ENCODE measurements around the gene SNAPC2. TPM values are rescaled to one million over a fixed set of nuclear protein-coding genes. Genes with fewer than 3 reads are reported as not detected.

SNAPC2 gene
- polyA plus RNA-seq, 4 donors, result 12.4 to 17.3 (median 16.4) TPM

DNA sequence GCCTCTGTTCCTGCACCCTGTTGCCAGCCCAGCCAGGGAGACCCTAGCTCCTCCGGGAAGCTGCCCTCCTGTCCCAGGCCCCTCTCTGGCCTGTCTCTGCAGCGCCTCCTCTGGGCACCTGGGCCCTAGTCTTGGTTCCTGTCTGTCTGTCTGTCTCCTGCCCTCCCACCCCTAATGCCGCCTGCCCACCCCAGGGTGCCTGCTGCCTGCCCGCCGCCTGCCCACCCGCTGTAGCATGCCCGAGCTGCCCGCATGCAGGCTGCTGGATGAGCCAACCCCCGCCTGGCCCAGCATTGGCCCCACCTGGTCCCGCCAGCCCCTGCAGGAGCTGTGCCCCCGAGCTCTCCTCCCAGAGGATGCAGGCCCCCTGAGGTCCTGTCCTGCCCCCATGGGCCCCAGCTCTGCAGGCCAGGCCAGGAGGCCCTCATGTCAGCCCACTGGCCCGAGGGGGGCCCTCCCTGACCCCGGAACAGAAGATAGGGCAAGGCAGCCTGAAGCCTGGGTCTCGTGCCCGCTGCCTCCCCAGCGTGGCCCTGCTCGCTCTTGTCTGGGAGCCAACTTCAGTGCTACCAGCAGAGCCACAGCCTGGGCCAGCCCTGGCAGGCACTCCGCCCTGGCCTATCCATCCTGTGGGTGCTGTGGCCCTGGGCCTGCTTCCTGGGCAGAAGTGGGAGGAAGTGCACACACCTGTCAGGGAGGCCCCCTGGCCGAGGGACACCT, 11.2 kb upstream of the SNAPC2 start:
- WGBS, 3 donors, result 89 to 93% (median 92%) methylated on average over 17 to 19 of the region's 19 CpGs
- DNase-seq, result no peak

DNA sequence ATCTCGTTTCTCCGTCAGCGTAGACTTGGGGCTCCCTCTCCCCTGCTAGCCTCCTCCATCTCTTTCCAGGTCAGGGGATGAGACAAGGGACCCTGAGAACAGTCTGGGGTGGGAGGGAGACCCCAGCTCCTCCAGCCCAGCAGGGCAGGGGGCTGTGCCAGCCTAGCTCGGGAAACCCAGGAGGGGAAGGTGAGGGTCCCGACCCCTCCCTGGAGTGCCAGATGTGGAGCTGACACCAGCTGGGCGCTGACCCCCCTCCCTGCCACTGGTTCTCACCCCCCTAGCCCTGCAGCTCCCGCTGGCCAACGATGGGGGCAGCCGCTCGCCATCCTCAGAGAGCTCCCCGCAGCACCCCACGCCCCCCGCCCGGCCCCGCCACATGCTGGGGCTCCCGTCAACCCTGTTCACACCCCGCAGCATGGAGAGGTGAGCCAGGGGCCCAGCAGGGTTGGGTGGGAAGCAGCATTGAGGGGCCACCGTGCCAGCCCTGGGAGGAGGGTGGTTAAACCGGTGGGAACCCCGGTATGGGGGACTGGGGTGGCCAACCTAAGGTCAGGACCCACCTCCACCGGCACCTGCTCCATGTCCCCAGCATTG, 10.6 kb upstream of the SNAPC2 start:
- Histone ChIP-seq H3K9me3 (ENCODE audit: control insufficient read depth in 2 of 2, insufficient read depth in 1 of 2, low read depth in 1 of 2, low read length in 1 of 2) (no peaks in the 10 kb centered on the region), H3K4me3 (ENCODE audit: low read depth in 1 of 3, low read length in 3 of 3) (no peak overlapping the region), H3K27ac (ENCODE audit: low read depth in 1 of 3, low read length in 2 of 3) (no peak overlapping the region), H3K27me3 (ENCODE audit: control insufficient read depth in 3 of 3, insufficient read depth in 3 of 3, low read length in 3 of 3) (peaks cover 0 to 3% (median 0%) of the 10 kb centered on the region in 3 donors), H3K4me1 (ENCODE audit: control insufficient read depth in 3 of 3, insufficient read depth in 2 of 3, low read depth in 1 of 3, low read length in 2 of 3) (peaks cover 0 to 11% (median 0%) of the 10 kb centered on the region in 3 donors), H3K36me3 (ENCODE audit: control insufficient read depth in 3 of 3, insufficient read depth in 2 of 3, low read depth in 1 of 3, low read length in 3 of 3) (peaks cover 8 to 79% (median 18%) of the 10 kb centered on the region in 3 donors)
- DNase-seq (no peak), FAIRE-seq (no peak)
- 89 to 94% (median 93%) methylated on average over 20 to 21 of the region's 21 CpGs for WGBS, 3 donors

More for the DNA sequence above, 11.2 kb upstream of the SNAPC2 start:
- Histone ChIP-seq H3K36me3 (ENCODE audit: control insufficient read depth in 3 of 3, insufficient read depth in 2 of 3, low read depth in 1 of 3, low read length in 3 of 3) (peaks cover 8 to 81% (median 18%) of the 10 kb centered on the region in 3 donors), H3K27ac (ENCODE audit: low read depth in 1 of 3, low read length in 2 of 3) (no peak overlapping the region), H3K4me3 (ENCODE audit: low read depth in 1 of 3, low read length in 3 of 3) (no peak overlapping the region), H3K4me1 (ENCODE audit: control insufficient read depth in 3 of 3, insufficient read depth in 2 of 3, low read depth in 1 of 3, low read length in 2 of 3) (peaks cover 0 to 13% (median 0%) of the 10 kb centered on the region in 3 donors), H3K27me3 (ENCODE audit: control insufficient read depth in 3 of 3, insufficient read depth in 3 of 3, low read length in 3 of 3) (no peaks in the 10 kb centered on the region), H3K9me3 (ENCODE audit: control insufficient read depth in 2 of 2, insufficient read depth in 1 of 2, low read depth in 1 of 2, low read length in 1 of 2) (no peaks in the 10 kb centered on the region)
- FAIRE-seq, result no peak

- H3K27me3 ChIP-seq (ENCODE audit: control insufficient read depth in 3 of 3, insufficient read depth in 3 of 3, low read length in 3 of 3), result peaks cover 0 to 13% (median 3%) of the 10 kb centered on the region in 3 donors
- H3K4me3 ChIP-seq (ENCODE audit: low read depth in 1 of 3, low read length in 3 of 3), result no peak overlapping the region
- peaks cover 8 to 71% (median 18%) of the 10 kb centered on the region in 3 donors for H3K36me3 ChIP-seq (ENCODE audit: control insufficient read depth in 3 of 3, insufficient read depth in 2 of 3, low read depth in 1 of 3, low read length in 3 of 3)
- no peak for FAIRE-seq
- no peak for DNase-seq
- peaks cover 0 to 4% (median 0%) of the 10 kb centered on the region in 3 donors for H3K4me1 ChIP-seq (ENCODE audit: control insufficient read depth in 3 of 3, insufficient read depth in 2 of 3, low read depth in 1 of 3, low read length in 2 of 3)
- 93 to 94% (median 94%) methylated on average over 54 of the region's 54 CpGs for WGBS, 3 donors
- H3K27ac ChIP-seq (ENCODE audit: low read depth in 1 of 3, low read length in 2 of 3), result no peak overlapping the region
- H3K9me3 ChIP-seq (ENCODE audit: control insufficient read depth in 2 of 2, insufficient read depth in 1 of 2, low read depth in 1 of 2, low read length in 1 of 2), result no peaks in the 10 kb centered on the region
Measured at GRCh38 chr19:7910321-7911161, 9.6 kb upstream of the SNAPC2 start.

GRCh38 chr19:7911508-7912143, 8.5 kb upstream of the SNAPC2 start:
- H3K27me3 ChIP-seq (ENCODE audit: control insufficient read depth in 3 of 3, insufficient read depth in 3 of 3, low read length in 3 of 3), result peaks cover 0 to 23% (median 8%) of the 10 kb centered on the region in 3 donors

DNA sequence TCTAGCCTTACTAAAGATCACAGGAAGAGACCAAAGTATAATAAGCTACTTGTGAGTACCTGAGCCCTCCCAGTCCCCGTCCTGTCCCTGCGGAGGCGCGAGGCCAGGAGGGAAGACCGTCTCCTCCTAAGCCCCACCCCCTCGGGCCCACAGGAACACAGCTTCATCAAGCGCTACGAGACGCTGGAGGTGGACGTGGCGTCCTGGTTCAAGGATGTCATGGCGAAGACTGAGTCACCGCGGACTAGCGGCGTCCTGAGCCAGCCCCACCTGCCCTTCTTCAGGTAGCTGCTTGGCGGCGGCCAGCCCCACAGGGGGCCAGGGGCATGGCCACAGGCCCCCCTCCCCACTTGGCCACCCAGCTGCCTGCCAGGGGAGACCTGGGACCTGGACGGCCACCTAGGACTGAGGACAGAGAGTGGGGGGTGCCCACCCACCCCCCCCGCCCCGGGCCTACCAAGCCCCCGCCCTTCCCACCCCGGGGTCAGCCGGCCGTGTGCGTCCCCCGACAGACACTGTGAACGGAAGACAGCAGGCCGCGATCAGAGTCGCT, 7.9 kb upstream of the SNAPC2 start:
- H3K36me3 ChIP-seq (ENCODE audit: control insufficient read depth in 3 of 3, insufficient read depth in 2 of 3, low read depth in 1 of 3, low read length in 3 of 3), result peaks cover 6 to 59% (median 18%) of the 10 kb centered on the region in 3 donors
- no peak overlapping the region for H3K27ac ChIP-seq (ENCODE audit: low read depth in 1 of 3, low read length in 2 of 3)
- peaks cover 0 to 27% (median 11%) of the 10 kb centered on the region in 3 donors for H3K27me3 ChIP-seq (ENCODE audit: control insufficient read depth in 3 of 3, insufficient read depth in 3 of 3, low read length in 3 of 3)
- no peak overlapping the region for H3K4me3 ChIP-seq (ENCODE audit: low read depth in 1 of 3, low read length in 3 of 3)
- DNase-seq (no peak), FAIRE-seq (no peak)
- peaks cover 2 to 13% (median 2%) of the 10 kb centered on the region in 3 donors for H3K4me1 ChIP-seq (ENCODE audit: control insufficient read depth in 3 of 3, insufficient read depth in 2 of 3, low read depth in 1 of 3, low read length in 2 of 3)
- no peaks in the 10 kb centered on the region for H3K9me3 ChIP-seq (ENCODE audit: control insufficient read depth in 2 of 2, insufficient read depth in 1 of 2, low read depth in 1 of 2, low read length in 1 of 2)
- WGBS, 3 donors, result 92 to 94% (median 92%) methylated on average over 19 to 31 of the region's 31 CpGs

More at GRCh38 chr19:7911508-7912143, 8.5 kb upstream of the SNAPC2 start:
- WGBS, 3 donors, result 87 to 90% (median 88%) methylated on average over 18 of the region's 18 CpGs
- H3K4me1 ChIP-seq (ENCODE audit: control insufficient read depth in 3 of 3, insufficient read depth in 2 of 3, low read depth in 1 of 3, low read length in 2 of 3), result peaks cover 0 to 10% (median 0%) of the 10 kb centered on the region in 3 donors
- DNase-seq, result no peak
- no peak for FAIRE-seq
- H3K9me3 ChIP-seq (ENCODE audit: control insufficient read depth in 2 of 2, insufficient read depth in 1 of 2, low read depth in 1 of 2, low read length in 1 of 2), result no peaks in the 10 kb centered on the region
- no peak overlapping the region for H3K27ac ChIP-seq (ENCODE audit: low read depth in 1 of 3, low read length in 2 of 3)
- peaks cover 6 to 62% (median 18%) of the 10 kb centered on the region in 3 donors for H3K36me3 ChIP-seq (ENCODE audit: control insufficient read depth in 3 of 3, insufficient read depth in 2 of 3, low read depth in 1 of 3, low read length in 3 of 3)
- H3K4me3 ChIP-seq (ENCODE audit: low read depth in 1 of 3, low read length in 3 of 3), result no peak overlapping the region

- Histone ChIP-seq H3K4me1 (ENCODE audit: control insufficient read depth in 3 of 3, insufficient read depth in 2 of 3, low read depth in 1 of 3, low read length in 2 of 3) (peaks cover 2 to 16% (median 3%) of the 10 kb centered on the region in 3 donors), H3K4me3 (ENCODE audit: low read depth in 1 of 3, low read length in 3 of 3) (no peak overlapping the region), H3K27ac (ENCODE audit: low read depth in 1 of 3, low read length in 2 of 3) (no peak overlapping the region), H3K36me3 (ENCODE audit: control insufficient read depth in 3 of 3, insufficient read depth in 2 of 3, low read depth in 1 of 3, low read length in 3 of 3) (peaks cover 6 to 52% (median 18%) of the 10 kb centered on the region in 3 donors), H3K27me3 (ENCODE audit: control insufficient read depth in 3 of 3, insufficient read depth in 3 of 3, low read length in 3 of 3) (peaks cover 0 to 32% (median 14%) of the 10 kb centered on the region in 3 donors), H3K9me3 (ENCODE audit: control insufficient read depth in 2 of 2, insufficient read depth in 1 of 2, low read depth in 1 of 2, low read length in 1 of 2) (no peaks in the 10 kb centered on the region)
- FAIRE-seq (no peak), DNase-seq (no peak)
- 93% methylated on average over 33 to 39 of the region's 39 CpGs for WGBS, 3 donors
Measured at GRCh38 chr19:7912697-7913564, 7.2 kb upstream of the SNAPC2 start.

DNA sequence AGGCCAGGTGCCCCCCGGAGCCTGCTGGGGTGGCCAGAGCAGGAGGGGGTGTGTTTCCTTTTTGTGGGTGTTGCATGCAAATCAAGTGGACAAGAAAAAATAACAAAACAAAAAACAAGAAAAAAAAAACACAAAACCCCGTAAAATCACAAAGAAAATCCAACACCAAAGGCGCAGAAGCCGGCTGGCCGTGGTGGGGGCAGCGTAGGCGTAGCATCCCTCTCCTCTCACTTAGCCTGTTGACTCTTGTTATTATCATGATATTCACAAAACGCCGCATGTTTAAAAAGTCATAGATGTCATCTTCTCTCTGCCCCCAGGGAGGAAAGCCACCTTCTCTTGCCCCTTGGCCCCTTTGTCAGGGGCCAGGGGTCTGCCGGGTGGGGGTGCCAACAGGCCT, 6.5 kb upstream of the SNAPC2 start:
- FAIRE-seq, result no peak
- Histone ChIP-seq H3K27ac (ENCODE audit: low read depth in 1 of 3, low read length in 2 of 3) (no peak overlapping the region), H3K4me3 (ENCODE audit: low read depth in 1 of 3, low read length in 3 of 3) (no peak overlapping the region), H3K27me3 (ENCODE audit: control insufficient read depth in 3 of 3, insufficient read depth in 3 of 3, low read length in 3 of 3) (peaks cover 0 to 40% (median 18%) of the 10 kb centered on the region in 3 donors), H3K36me3 (ENCODE audit: control insufficient read depth in 3 of 3, insufficient read depth in 2 of 3, low read depth in 1 of 3, low read length in 3 of 3) (peaks cover 6 to 46% (median 18%) of the 10 kb centered on the region in 3 donors), H3K9me3 (ENCODE audit: control insufficient read depth in 2 of 2, insufficient read depth in 1 of 2, low read depth in 1 of 2, low read length in 1 of 2) (no peaks in the 10 kb centered on the region), H3K4me1 (ENCODE audit: control insufficient read depth in 3 of 3, insufficient read depth in 2 of 3, low read depth in 1 of 3, low read length in 2 of 3) (peaks cover 2 to 22% (median 3%) of the 10 kb centered on the region in 3 donors)
- 83 to 87% (median 85%) methylated on average over 10 of the region's 10 CpGs for WGBS, 3 donors
- no peak for DNase-seq
